Astrocyte of the cerebellum (primary cell): Measurements from ENCODE around the gene TP53AIP1.

Source experiments
- DNase-seq: peaks from one replicate; pipeline ENCODE4 v3.0.0-alpha.2; 2011; ENCODE audit warnings: low read depth
- H3K4me3 ChIP-seq: 2 replicates; pipeline ENCODE4 v1.5.1; 2011; ENCODE audit warnings: mild to moderate bottlenecking, low read depth, low read length, moderate library complexity
- CTCF ChIP-seq: IDR thresholded peaks from 2 replicates; pipeline ENCODE4 v1.5.1; 2012; ENCODE audit warnings: low read length, low read depth, moderate library complexity, mild to moderate bottlenecking; ENCODE audit errors: missing control alignments
- in situ Hi-C: cut with HindIII; loops from 2 replicates; pipeline ENCODE4 v1.10.0; 2017; ENCODE audit warnings: low sequenced_read_pairs

Gene TP53AIP1

GRCh38 chr11:128941110-128941509, 1.6 kb downstream of the TP53AIP1 start:
- H3K4me3 ChIP-seq, result no peak overlapping the region
- in situ Hi-C loops, result no loop called here
- no peak for DNase-seq
- TF ChIP-seq CTCF, result no peak

- in situ Hi-C loops, result no loop called here
- no peak for TF ChIP-seq CTCF
- H3K4me3 ChIP-seq, result no peak overlapping the region
- DNase-seq, result no peak
Observed at GRCh38 chr11:128940603-128941002, 2.1 kb downstream of the TP53AIP1 start.

GRCh38 chr11:128940156-128940555, 2.5 kb downstream of the TP53AIP1 start:
- DNase-seq, result no peak
- in situ Hi-C loops, result no loop called here
- no peak overlapping the region for H3K4me3 ChIP-seq
- TF ChIP-seq CTCF, result no peak

GRCh38 chr11:128939591-128939990, 3.1 kb downstream of the TP53AIP1 start:
- no peak for TF ChIP-seq CTCF
- in situ Hi-C loops, result no loop called here
- no peak for DNase-seq

GRCh38 chr11:128938156-128938885, 4.3 kb downstream of the TP53AIP1 start:
- DNase-seq, result no peak
- in situ Hi-C loops, result no loop called here
- no peak overlapping the region for H3K4me3 ChIP-seq
- no peak for TF ChIP-seq CTCF

More at GRCh38 chr11:128939591-128939990, 3.1 kb downstream of the TP53AIP1 start:
- no peak overlapping the region for H3K4me3 ChIP-seq

- in situ Hi-C loops, result no loop called here
- TF ChIP-seq CTCF, result no peak
- no peak overlapping the region for H3K4me3 ChIP-seq
- DNase-seq, result no peak
Observed at GRCh38 chr11:128937480-128937879, 5.2 kb downstream of the TP53AIP1 start.
